ENCODE measurements around the gene STEAP1. TPM values are rescaled to one million over a fixed set of nuclear protein-coding genes. Genes with fewer than 3 reads are reported as not detected.
"Not testable (repeated sequence)": the region's sequence is repeated elsewhere in the genome, so short reads cannot be mapped to it uniquely, and the experiment has no call there.

The STEAP1 gene
- total RNA-seq, 1 experiment from 2014 or later, result 5.5 TPM

- Histone ChIP-seq H3K27me3 (ENCODE audit: control insufficient read depth, insufficient read depth, low read length) (no peaks in the 10 kb centered on the region), H3K4me3 (ENCODE audit: low read depth in 2 of 2, low read length in 2 of 2) (no peak overlapping the region), H3K36me3 (ENCODE audit: control insufficient read depth, insufficient read depth, low read length) (no peaks in the 10 kb centered on the region), H3K9me3 (ENCODE audit: control insufficient read depth, insufficient read depth, low read depth, low read length) (peaks cover 7% of the 10 kb centered on the region; the same call in 1 of the 2 replicates), H3K4me1 (ENCODE audit: control insufficient read depth, insufficient read depth, low read length) (0 out of 2 replicates have a peak, but pooled peaks cover 4% of the 10 kb centered on the region), H3K27ac (ENCODE audit: low read length) (no peak overlapping the region)
- in situ Hi-C loops (cut with HindIII; ENCODE audit: low pct_unique_long_range_greater_than_20kb, low sequenced_read_pairs) (no loop called here), intact Hi-C loops (cut with micrococcal nuclease; ENCODE audit: unreplicated experiment) (no loop called here)
- CTCF ChIA-PET, result no interaction called here
- DNase-seq (ENCODE audit: low read depth, low spot score) (no peak), ATAC-seq (no peak)
- POLR2A ChIA-PET, result no interaction called here
- no TSS peak for BruUV-seq (replicated peaks)
- no peak for TF ChIP-seq SIN3A (IDR thresholded peaks at IDR 0.05; ENCODE audit: borderline replicate concordance, insufficient read depth, low read depth, low read length)
- no peak for TF ChIP-seq POLR2AphosphoS5 (IDR thresholded peaks at IDR 0.05; ENCODE audit: low read depth, low read length)
- TF ChIP-seq, protein P1, sequence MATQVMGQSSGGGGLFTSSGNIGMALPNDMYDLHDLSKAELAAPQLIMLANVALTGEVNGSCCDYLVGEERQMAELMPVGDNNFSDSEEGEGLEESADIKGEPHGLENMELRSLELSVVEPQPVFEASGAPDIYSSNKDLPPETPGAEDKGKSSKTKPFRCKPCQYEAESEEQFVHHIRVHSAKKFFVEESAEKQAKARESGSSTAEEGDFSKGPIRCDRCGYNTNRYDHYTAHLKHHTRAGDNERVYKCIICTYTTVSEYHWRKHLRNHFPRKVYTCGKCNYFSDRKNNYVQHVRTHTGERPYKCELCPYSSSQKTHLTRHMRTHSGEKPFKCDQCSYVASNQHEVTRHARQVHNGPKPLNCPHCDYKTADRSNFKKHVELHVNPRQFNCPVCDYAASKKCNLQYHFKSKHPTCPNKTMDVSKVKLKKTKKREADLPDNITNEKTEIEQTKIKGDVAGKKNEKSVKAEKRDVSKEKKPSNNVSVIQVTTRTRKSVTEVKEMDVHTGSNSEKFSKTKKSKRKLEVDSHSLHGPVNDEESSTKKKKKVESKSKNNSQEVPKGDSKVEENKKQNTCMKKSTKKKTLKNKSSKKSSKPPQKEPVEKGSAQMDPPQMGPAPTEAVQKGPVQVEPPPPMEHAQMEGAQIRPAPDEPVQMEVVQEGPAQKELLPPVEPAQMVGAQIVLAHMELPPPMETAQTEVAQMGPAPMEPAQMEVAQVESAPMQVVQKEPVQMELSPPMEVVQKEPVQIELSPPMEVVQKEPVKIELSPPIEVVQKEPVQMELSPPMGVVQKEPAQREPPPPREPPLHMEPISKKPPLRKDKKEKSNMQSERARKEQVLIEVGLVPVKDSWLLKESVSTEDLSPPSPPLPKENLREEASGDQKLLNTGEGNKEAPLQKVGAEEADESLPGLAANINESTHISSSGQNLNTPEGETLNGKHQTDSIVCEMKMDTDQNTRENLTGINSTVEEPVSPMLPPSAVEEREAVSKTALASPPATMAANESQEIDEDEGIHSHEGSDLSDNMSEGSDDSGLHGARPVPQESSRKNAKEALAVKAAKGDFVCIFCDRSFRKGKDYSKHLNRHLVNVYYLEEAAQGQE (IDR thresholded peaks at IDR 0.05; ENCODE audit: insufficient read depth in 1 of 2, low read depth in 2 of 2, low read length in 1 of 2), result no peak
- TF ChIP-seq TCF7L2 (IDR thresholded peaks at IDR 0.05; ENCODE audit: low read depth, low read length), result no peak
- TF ChIP-seq, protein P2, sequence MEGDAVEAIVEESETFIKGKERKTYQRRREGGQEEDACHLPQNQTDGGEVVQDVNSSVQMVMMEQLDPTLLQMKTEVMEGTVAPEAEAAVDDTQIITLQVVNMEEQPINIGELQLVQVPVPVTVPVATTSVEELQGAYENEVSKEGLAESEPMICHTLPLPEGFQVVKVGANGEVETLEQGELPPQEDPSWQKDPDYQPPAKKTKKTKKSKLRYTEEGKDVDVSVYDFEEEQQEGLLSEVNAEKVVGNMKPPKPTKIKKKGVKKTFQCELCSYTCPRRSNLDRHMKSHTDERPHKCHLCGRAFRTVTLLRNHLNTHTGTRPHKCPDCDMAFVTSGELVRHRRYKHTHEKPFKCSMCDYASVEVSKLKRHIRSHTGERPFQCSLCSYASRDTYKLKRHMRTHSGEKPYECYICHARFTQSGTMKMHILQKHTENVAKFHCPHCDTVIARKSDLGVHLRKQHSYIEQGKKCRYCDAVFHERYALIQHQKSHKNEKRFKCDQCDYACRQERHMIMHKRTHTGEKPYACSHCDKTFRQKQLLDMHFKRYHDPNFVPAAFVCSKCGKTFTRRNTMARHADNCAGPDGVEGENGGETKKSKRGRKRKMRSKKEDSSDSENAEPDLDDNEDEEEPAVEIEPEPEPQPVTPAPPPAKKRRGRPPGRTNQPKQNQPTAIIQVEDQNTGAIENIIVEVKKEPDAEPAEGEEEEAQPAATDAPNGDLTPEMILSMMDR (IDR thresholded peaks at IDR 0.05), result no peak
Measured at GRCh38 chr7:90181485-90181884, 27.2 kb downstream of the STEAP1 start.

- H3K9me3 ChIP-seq (ENCODE audit: control insufficient read depth, insufficient read depth, low read depth, low read length); DNase-seq (ENCODE audit: low read depth, low spot score); ATAC-seq; H3K36me3 ChIP-seq (ENCODE audit: control insufficient read depth, insufficient read depth, low read length); CTCF ChIA-PET; H3K4me3 ChIP-seq (ENCODE audit: low read depth in 2 of 2, low read length in 2 of 2); H3K27me3 ChIP-seq (ENCODE audit: control insufficient read depth, insufficient read depth, low read length); H3K27ac ChIP-seq (ENCODE audit: low read length); BruUV-seq (replicated peaks); H3K4me1 ChIP-seq (ENCODE audit: control insufficient read depth, insufficient read depth, low read length); in situ Hi-C loops (cut with HindIII; ENCODE audit: low pct_unique_long_range_greater_than_20kb, low sequenced_read_pairs); intact Hi-C loops (cut with micrococcal nuclease; ENCODE audit: unreplicated experiment): not testable (repeated sequence)
- POLR2A ChIA-PET, result interaction anchor here (0.6 kb wide), 1 partner anchor 28 kb away, joined by 3 read pairs; no protein-coding TSS in a partner anchor
Measured at GRCh38 chr7:90186290-90186689, 32.0 kb downstream of the STEAP1 start.

DNA sequence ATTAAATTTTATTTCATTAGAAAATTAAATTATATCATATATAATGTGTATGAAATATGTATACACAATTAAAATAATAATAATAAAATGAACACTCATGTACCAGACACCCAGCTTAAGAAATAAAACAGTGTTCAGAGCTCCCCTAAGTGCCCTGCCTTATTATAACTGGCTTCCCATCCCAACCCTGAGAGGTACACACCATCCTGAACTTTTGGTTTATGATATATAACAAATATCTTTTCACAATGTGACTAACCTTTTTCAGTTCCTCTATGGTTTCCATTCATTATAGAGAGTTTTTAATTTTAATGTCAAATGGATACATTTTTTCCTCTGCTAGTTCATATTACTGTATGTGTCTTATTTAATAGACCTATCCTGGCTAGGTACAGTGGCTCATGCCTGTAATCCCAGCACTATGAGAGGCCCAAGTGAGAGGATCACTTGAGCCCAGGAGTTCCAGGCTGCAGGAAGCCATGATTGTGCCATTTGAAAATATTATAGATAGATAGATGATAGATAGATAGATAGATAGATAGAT lies 33.3 kb downstream of the STEAP1 start:
- ChIA-PET POLR2A (no interaction called here), CTCF (no interaction called here)

More for the DNA sequence above, 33.3 kb downstream of the STEAP1 start:
- intact Hi-C loops (cut with micrococcal nuclease; ENCODE audit: unreplicated experiment) (no loop called here), in situ Hi-C loops (cut with HindIII; ENCODE audit: low pct_unique_long_range_greater_than_20kb, low sequenced_read_pairs) (no loop called here)
- TF ChIP-seq POLR2AphosphoS5 (IDR thresholded peaks at IDR 0.05; ENCODE audit: low read depth, low read length) (no peak), TCF7L2 (IDR thresholded peaks at IDR 0.05; ENCODE audit: low read depth, low read length) (no peak), SIN3A (IDR thresholded peaks at IDR 0.05; ENCODE audit: borderline replicate concordance, insufficient read depth, low read depth, low read length) (no peak)
- TF ChIP-seq, protein P2 (IDR thresholded peaks at IDR 0.05), result no peak
- TF ChIP-seq, protein P1 (IDR thresholded peaks at IDR 0.05; ENCODE audit: insufficient read depth in 1 of 2, low read depth in 2 of 2, low read length in 1 of 2), result no peak
- DNase-seq (ENCODE audit: low read depth, low spot score) (no peak), ATAC-seq (no peak)
- Histone ChIP-seq H3K27ac (ENCODE audit: low read length) (no peak overlapping the region), H3K9me3 (ENCODE audit: control insufficient read depth, insufficient read depth, low read depth, low read length) (peaks cover 8% of the 10 kb centered on the region), H3K36me3 (ENCODE audit: control insufficient read depth, insufficient read depth, low read length) (no peaks in the 10 kb centered on the region), H3K4me3 (ENCODE audit: low read depth in 2 of 2, low read length in 2 of 2) (no peak overlapping the region), H3K27me3 (ENCODE audit: control insufficient read depth, insufficient read depth, low read length) (no peaks in the 10 kb centered on the region), H3K4me1 (ENCODE audit: control insufficient read depth, insufficient read depth, low read length) (no peaks in the 10 kb centered on the region)
- no TSS peak for BruUV-seq (replicated peaks)

All from Panc1 (cell line).